Astrocyte (in vitro differentiated cells and primary cell): ENCODE data around the gene MYL7. TPM values are rescaled to one million over a fixed set of nuclear protein-coding genes. Genes with fewer than 3 reads are reported as not detected.

Experiments used
- DNase-seq: peaks from one replicate; pipeline ENCODE4 v3.0.0-alpha.2; 2010; ENCODE audit warnings: low read depth
- FAIRE-seq: peaks from 2 replicates; lab custom pipeline; 2011; peaks lifted over from hg19 to GRCh38; lab: Jason Lieb, UNC
- H2AFZ ChIP-seq: 2 replicates; pipeline ENCODE4 v1.6.0; 2012; ENCODE audit warnings: low read depth, low read length, inconsistent platforms
- H3K27ac ChIP-seq: 2 replicates; pipeline ENCODE4 v1.5.1; 2011; ENCODE audit warnings: low read depth, low read length, inconsistent platforms
- H3K27me3 ChIP-seq: 2 replicates; pipeline ENCODE4 v1.6.0; 2011; ENCODE audit warnings: low read length, inconsistent platforms; ENCODE audit not compliant: insufficient read depth
- H3K36me3 ChIP-seq: 2 replicates; pipeline ENCODE4 v1.5.1; 2011; ENCODE audit warnings: low read length, inconsistent platforms; ENCODE audit not compliant: insufficient read depth
- H3K4me1 ChIP-seq: 2 replicates; pipeline ENCODE4 v1.5.1; 2011; ENCODE audit warnings: low read length, inconsistent platforms; ENCODE audit not compliant: insufficient read depth
- H3K4me2 ChIP-seq: 2 replicates; pipeline ENCODE4 v1.6.0; 2012; ENCODE audit warnings: low read length, inconsistent platforms
- H3K4me3 ChIP-seq: 2 replicates; pipeline ENCODE4 v1.5.1; 2011; ENCODE audit warnings: low read depth, mild to moderate bottlenecking, low read length, inconsistent platforms; ENCODE audit not compliant: insufficient read depth
- H3K79me2 ChIP-seq: 2 replicates; pipeline ENCODE4 v1.6.0; 2012; ENCODE audit warnings: mild to moderate bottlenecking, low read length, inconsistent platforms; ENCODE audit not compliant: insufficient read depth
- H3K9ac ChIP-seq: 2 replicates; pipeline ENCODE4 v1.6.0; 2012; ENCODE audit warnings: mild to moderate bottlenecking, low read length, inconsistent platforms
- H3K9me3 ChIP-seq: 2 replicates; pipeline ENCODE4 v1.5.1; 2012; ENCODE audit warnings: low read depth, mild to moderate bottlenecking, low read length, inconsistent platforms; ENCODE audit not compliant: insufficient read depth
- H4K20me1 ChIP-seq: 2 replicates; pipeline ENCODE4 v1.6.0; 2012; ENCODE audit warnings: low read length, inconsistent platforms; ENCODE audit not compliant: insufficient read depth
- H3K27ac Mint-ChIP-seq: one replicate; pipeline ENCODE4 v1.8.0; 2021; ENCODE audit warnings: mild to moderate bottlenecking, mixed read lengths; ENCODE audit not compliant: unreplicated experiment
- H3K27me3 Mint-ChIP-seq: one replicate; pipeline ENCODE4 v1.8.0; 2021; ENCODE audit warnings: low read depth, mixed read lengths; ENCODE audit not compliant: unreplicated experiment
- H3K36me3 Mint-ChIP-seq: one replicate; pipeline ENCODE4 v1.8.0; 2021; ENCODE audit warnings: low read depth, mixed read lengths; ENCODE audit not compliant: unreplicated experiment
- H3K4me1 Mint-ChIP-seq: one replicate; pipeline ENCODE4 v1.8.0; 2021; ENCODE audit warnings: low read depth, mixed read lengths; ENCODE audit not compliant: unreplicated experiment
- H3K4me3 Mint-ChIP-seq: one replicate; pipeline ENCODE4 v1.8.0; 2021; ENCODE audit warnings: mild to moderate bottlenecking, moderate library complexity, mixed read lengths; ENCODE audit not compliant: unreplicated experiment
- H3K9me3 Mint-ChIP-seq: one replicate; pipeline ENCODE4 v1.8.0; 2021; ENCODE audit warnings: mild to moderate bottlenecking, mixed read lengths; ENCODE audit not compliant: unreplicated experiment
- CTCF ChIP-seq: IDR thresholded peaks from 2 replicates; pipeline ENCODE4 v1.5.1; 2011; ENCODE audit warnings: low read depth, mild to moderate bottlenecking, inconsistent platforms, low read length, moderate library complexity; ENCODE audit not compliant: insufficient read depth
- EZH2 ChIP-seq: IDR thresholded peaks from 2 replicates; pipeline ENCODE4 v1.6.1; 2012; ENCODE audit warnings: mild to moderate bottlenecking, low read length, inconsistent platforms; ENCODE audit not compliant: insufficient read depth
- total RNA-seq: library from RNA; stranded (reverse); gene quantifications from 2 replicates; pipeline ENCODE4 v1.2.1, GENCODE V29; 2021

The MYL7 gene
- total RNA-seq, 1 donor from 2014 or later = 60.0 TPM

- H3K9me3 Mint-ChIP-seq = no peaks in the 10 kb centered on the region
- no peaks in the 10 kb centered on the region for H4K20me1 ChIP-seq
- no peaks in the 10 kb centered on the region for H3K9me3 ChIP-seq
- peaks cover 29% of the 10 kb centered on the region for H3K4me1 Mint-ChIP-seq
- DNase-seq = no peak
- H3K27ac Mint-ChIP-seq = peak overlapping the region; percentile 63
- no peak overlapping the region for H3K4me3 Mint-ChIP-seq
- no peaks in the 10 kb centered on the region for H3K79me2 ChIP-seq
- TF ChIP-seq CTCF (no peak), EZH2 (no peak)
- no peak for FAIRE-seq
- H3K9ac ChIP-seq = no peak overlapping the region
- no peaks in the 10 kb centered on the region for H3K27me3 Mint-ChIP-seq
- no peak overlapping the region for H2AFZ ChIP-seq
- H3K4me2 ChIP-seq = no peak overlapping the region
- no peak overlapping the region for H3K27ac ChIP-seq
- H3K36me3 ChIP-seq = no peaks in the 10 kb centered on the region
- peaks cover 17% of the 10 kb centered on the region for H3K4me1 ChIP-seq
- no peaks in the 10 kb centered on the region for H3K36me3 Mint-ChIP-seq
- H3K4me3 ChIP-seq = no peak overlapping the region
- H3K27me3 ChIP-seq = no peaks in the 10 kb centered on the region
Observed at GRCh38 chr7:44098092-44099068, 42.8 kb downstream of the MYL7 start.

DNA sequence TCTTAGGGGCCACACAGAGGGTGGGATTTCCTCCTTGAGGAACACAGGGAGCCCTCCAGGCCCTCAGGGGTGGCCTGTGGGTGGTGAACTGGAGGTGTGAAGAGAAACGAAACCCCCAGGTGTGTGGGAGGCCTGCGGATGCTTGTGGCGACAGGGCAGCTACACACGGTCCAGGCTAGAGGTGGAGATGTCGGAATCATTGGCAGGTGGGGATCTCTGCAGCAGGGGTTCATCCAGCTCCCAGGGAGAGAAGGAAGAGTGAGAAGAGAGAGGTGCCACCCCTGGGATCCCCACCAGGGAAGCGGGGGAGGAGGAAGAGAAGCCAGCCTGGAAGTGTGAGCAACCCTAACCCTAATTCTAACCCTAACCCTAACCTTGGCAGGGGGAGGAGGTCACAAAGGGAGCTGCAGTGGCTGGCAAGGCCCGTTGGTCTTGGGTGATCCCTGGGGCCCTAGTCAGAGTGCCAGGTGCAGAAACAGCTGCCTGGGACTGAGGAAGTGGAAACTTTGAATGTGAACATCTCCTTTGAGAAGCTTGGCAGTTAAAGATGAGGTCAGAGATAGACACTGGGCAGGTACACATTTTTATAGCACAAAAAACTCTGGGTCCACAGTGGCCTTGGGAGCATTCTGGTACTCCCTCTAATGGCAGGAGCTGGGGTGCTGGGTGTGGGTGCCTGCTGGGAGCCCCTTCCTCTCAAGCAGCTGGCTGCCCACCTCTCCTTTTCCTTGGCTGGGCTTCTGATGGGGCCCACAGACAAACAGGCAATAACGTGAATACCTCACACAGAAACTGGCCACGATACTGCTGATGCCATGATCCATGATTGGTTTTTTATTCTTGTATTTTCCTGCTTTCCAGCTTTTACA lies 43.8 kb downstream of the MYL7 start:
- no peak overlapping the region for H3K4me3 Mint-ChIP-seq
- Histone ChIP-seq H3K9me3 (no peaks in the 10 kb centered on the region), H4K20me1 (no peaks in the 10 kb centered on the region), H3K36me3 (no peaks in the 10 kb centered on the region), H2AFZ (no peak overlapping the region), H3K27me3 (no peaks in the 10 kb centered on the region), H3K27ac (no peak overlapping the region), H3K4me2 (no peak overlapping the region), H3K79me2 (no peaks in the 10 kb centered on the region), H3K4me3 (no peak overlapping the region), H3K4me1 (peaks cover 13% of the 10 kb centered on the region), H3K9ac (no peak overlapping the region)
- peak overlapping the region; percentile 63 for H3K27ac Mint-ChIP-seq
- no peaks in the 10 kb centered on the region for H3K27me3 Mint-ChIP-seq
- TF ChIP-seq EZH2 (no peak), CTCF (no peak)
- H3K36me3 Mint-ChIP-seq = no peaks in the 10 kb centered on the region
- peaks cover 21% of the 10 kb centered on the region for H3K4me1 Mint-ChIP-seq
- DNase-seq (no peak), FAIRE-seq (no peak)
- no peaks in the 10 kb centered on the region for H3K9me3 Mint-ChIP-seq
